ENCODE results near the gene RALGAPA2.

RALGAPA2 gene

GRCh38 chr20:20513720-20514119, 198.7 kb downstream of the RALGAPA2 start:
- no peak overlapping the region for H3K4me3 ChIP-seq (ENCODE audit: low read depth, low read length)
- no peak for TF ChIP-seq CTCF (IDR thresholded peaks at IDR 0.05; ENCODE audit: insufficient read depth, low read depth, low read length, missing control alignments)
- DNase-seq (ENCODE audit: low read depth): no peak

GRCh38 chr20:20505554-20505953, 206.9 kb downstream of the RALGAPA2 start:
- DNase-seq (ENCODE audit: low read depth): peak; percentile 56
- TF ChIP-seq CTCF (IDR thresholded peaks at IDR 0.05; ENCODE audit: insufficient read depth, low read depth, low read length, missing control alignments): no peak
- H3K4me3 ChIP-seq (ENCODE audit: low read depth, low read length): no peak overlapping the region

GRCh38 chr20:20503777-20504530, 208.5 kb downstream of the RALGAPA2 start:
- H3K4me3 ChIP-seq (ENCODE audit: low read depth, low read length): no peak overlapping the region
- peak; percentile 28 for DNase-seq (ENCODE audit: low read depth)
- no peak for TF ChIP-seq CTCF (IDR thresholded peaks at IDR 0.05; ENCODE audit: insufficient read depth, low read depth, low read length, missing control alignments)

GRCh38 chr20:20501128-20501527, 211.3 kb downstream of the RALGAPA2 start:
- no peak overlapping the region for H3K4me3 ChIP-seq (ENCODE audit: low read depth, low read length)
- no peak for TF ChIP-seq CTCF (IDR thresholded peaks at IDR 0.05; ENCODE audit: insufficient read depth, low read depth, low read length, missing control alignments)
- no peak for DNase-seq (ENCODE audit: low read depth)

GRCh38 chr20:20500312-20500711, 212.1 kb downstream of the RALGAPA2 start:
- TF ChIP-seq CTCF (IDR thresholded peaks at IDR 0.05; ENCODE audit: insufficient read depth, low read depth, low read length, missing control alignments): no peak
- DNase-seq (ENCODE audit: low read depth): no peak
- H3K4me3 ChIP-seq (ENCODE audit: low read depth, low read length): no peak overlapping the region

- TF ChIP-seq CTCF (IDR thresholded peaks at IDR 0.05; ENCODE audit: insufficient read depth, low read depth, low read length, missing control alignments): no peak
- DNase-seq (ENCODE audit: low read depth): no peak
Observed at GRCh38 chr20:20499439-20499838, 213.0 kb downstream of the RALGAPA2 start.

More at GRCh38 chr20:20499439-20499838, 213.0 kb downstream of the RALGAPA2 start:
- no peak overlapping the region for H3K4me3 ChIP-seq (ENCODE audit: low read depth, low read length)

All from GM12865 (cell line).